H54 (cell line): ENCODE results near the gene CFAP54.

Experiments used
- DNase-seq: peaks from one replicate; pipeline ENCODE4 v3.0.0; 2011; ENCODE audit warnings: low spot score, mixed read lengths; ENCODE audit not compliant: insufficient read length
- FAIRE-seq: peaks from 3 replicates; lab custom pipeline; 2011; peaks lifted over from hg19 to GRCh38; lab: Jason Lieb, UNC
- POLR2A ChIP-seq: IDR thresholded peaks from 2 replicates; pipeline ENCODE4 v1.6.1; 2011; ENCODE audit warnings: low read depth, mild to moderate bottlenecking, low read length

CFAP54 gene

GRCh38 chr12:96495155-96495554 is 5.8 kb downstream of the CFAP54 start:
- DNase-seq: no peak
- no peak for FAIRE-seq
- no peak for TF ChIP-seq POLR2A

DNA sequence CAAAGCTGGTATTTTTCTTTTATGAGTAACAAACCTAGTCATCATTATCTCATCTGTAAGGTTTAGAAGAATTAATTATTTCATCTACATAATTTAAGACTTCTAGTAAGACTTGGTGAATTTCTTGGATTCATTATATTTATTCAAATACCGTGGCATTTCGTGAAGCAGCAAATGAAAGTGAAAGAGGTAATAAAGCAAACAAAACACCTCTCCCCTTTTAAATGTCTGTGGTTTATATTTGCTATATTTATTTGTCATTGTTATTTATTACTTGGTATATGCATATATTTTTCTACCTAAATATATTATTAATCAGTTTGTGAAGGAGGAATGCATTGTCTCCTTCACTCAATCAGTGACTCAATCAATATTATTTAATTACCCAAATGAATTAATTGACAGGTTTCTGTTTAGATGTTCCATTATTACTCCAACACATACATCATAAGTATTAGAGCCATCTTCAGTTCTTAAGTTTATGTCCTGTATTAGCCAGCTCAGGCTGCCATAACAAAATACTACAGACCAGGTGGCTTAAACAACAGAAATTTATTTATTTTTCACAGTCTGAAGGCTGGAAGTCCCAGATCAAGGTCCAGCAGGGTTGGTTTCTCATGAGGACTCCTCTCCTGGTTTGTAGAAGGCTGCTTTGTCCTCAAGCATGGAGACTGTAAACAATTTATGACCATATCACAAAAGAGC is 6.6 kb downstream of the CFAP54 start:
- no peak for DNase-seq
- TF ChIP-seq POLR2A: no peak
- no peak for FAIRE-seq

GRCh38 chr12:96496944-96497343 is 7.6 kb downstream of the CFAP54 start:
- no peak for FAIRE-seq
- TF ChIP-seq POLR2A: no peak

GRCh38 chr12:96497855-96498254 is 8.5 kb downstream of the CFAP54 start:
- DNase-seq (no peak), FAIRE-seq (peak; percentile 36)
- TF ChIP-seq POLR2A: no peak

More at GRCh38 chr12:96496944-96497343, 7.6 kb downstream of the CFAP54 start:
- DNase-seq: no peak

GRCh38 chr12:96500693-96501092 is 11.3 kb downstream of the CFAP54 start:
- DNase-seq: no peak
- no peak for TF ChIP-seq POLR2A
- peak; percentile 15 for FAIRE-seq

DNA sequence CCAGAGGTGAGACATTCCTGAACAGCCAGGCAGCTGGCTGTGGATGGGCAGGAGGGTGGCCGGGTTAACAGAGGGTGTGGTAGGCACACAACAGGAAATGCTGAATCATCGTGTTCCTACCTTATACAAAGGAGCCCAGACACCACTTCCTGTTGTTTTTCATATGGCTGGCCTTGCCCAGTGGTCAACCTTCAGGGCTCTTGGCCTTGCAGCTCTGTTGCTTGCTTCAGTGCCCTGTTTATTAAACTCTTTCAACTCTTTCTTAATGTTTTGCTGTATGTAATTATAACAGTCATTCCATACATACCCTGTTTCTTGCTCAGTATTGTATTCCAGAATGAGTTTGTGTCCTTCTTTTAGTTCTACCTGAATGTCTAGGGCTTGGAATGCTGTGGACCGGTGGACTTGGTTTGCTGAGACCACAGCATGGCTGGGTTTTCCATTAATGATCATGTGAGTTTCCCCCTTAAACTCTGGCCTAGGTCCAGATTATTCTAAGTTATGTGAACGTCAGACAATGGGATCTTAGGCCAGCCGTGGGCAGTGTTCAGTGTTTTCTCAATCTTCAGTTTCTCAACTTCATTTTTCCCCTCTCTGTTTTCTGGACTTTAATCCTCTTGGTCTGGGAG is 11.9 kb downstream of the CFAP54 start:
- TF ChIP-seq POLR2A: no peak
- DNase-seq (peak; percentile 69), FAIRE-seq (peak; percentile 99)

DNA sequence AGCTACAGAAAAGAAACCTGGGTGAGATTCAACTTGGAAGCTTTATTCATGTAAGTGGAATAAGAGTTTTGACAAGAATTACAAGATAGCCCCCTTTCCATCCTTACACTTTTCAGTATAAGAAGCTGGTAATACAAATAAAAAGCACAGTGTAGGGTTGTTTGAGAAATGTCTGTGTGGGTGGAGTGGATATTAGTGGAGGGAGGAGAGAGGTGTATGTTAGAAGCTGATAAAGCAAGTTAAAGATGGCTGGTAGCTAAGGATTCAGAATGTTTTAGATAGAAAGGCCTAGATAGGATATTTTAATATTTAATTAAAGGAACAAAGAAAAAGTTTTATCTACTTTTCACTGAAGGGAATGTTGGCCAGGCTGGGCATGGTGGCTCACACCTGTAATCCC is 12.5 kb downstream of the CFAP54 start:
- FAIRE-seq (no peak), DNase-seq (no peak)
- TF ChIP-seq POLR2A: no peak

DNA sequence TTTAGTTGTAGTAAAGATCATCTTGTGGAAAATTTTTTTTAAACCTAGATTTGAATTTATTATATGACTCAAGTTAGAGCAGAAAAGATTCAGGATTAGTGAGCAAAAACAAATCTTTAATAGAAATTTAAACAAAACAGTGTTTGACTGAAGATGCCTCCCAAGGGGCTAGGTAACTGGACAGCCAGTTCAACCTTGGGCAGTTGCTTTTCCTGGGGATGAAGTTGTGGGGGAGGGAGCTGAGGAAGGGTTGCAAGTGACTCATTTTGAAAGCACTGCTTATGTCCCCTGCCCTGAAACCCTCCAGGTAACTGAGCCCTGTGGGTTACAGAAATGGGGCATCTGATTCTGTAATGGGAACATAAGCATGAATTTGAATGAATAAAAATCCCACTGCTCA is 13.1 kb downstream of the CFAP54 start:
- no peak for TF ChIP-seq POLR2A
- no peak for DNase-seq
- FAIRE-seq: peak; percentile 74

- no peak for TF ChIP-seq POLR2A
- DNase-seq: no peak
- no peak for FAIRE-seq
These were observed 13.7 kb downstream of the CFAP54 start for GRCh38 chr12:96502949-96503532.

DNA sequence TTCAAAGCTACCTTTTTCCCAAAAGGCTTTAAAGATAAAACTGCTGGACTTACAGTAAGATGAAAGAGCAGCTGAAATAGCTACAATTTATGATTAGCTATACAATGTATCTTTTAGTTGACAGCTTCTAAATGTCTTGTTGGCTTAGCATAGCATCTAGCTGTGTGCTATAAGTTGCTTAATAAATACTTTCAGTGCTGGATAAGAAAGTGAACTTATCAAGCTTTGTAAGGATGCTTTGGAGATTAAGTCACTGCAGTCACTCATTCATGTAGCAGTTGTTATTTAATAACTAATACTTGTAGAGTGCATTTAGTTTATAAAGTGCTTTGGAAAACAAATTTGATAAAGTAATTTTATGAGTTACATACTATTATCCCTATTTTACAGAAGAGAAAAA is 14.6 kb downstream of the CFAP54 start:
- FAIRE-seq (no peak), DNase-seq (no peak)
- TF ChIP-seq POLR2A: no peak

DNA sequence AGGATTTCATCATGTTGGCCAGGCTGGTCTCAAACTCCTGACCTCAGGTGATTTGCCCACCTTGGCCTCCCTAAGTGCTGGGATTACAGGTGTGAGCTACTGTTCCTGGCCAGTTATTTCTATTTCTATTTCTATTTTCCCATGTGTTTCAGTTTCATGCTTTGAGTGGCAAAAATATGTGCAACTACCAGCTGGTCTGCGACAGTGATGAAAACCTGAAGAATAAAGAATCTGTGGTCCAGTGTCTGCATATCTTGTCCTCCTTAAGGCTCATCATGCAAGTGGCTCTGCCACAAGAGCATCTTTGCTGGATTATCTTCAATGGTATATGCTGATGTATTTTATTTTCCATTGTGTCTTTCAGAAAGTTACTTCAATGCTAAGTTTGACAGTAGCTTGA is 17.4 kb downstream of the CFAP54 start:
- FAIRE-seq (peak; percentile 53), DNase-seq (no peak)
- no peak for TF ChIP-seq POLR2A

DNA sequence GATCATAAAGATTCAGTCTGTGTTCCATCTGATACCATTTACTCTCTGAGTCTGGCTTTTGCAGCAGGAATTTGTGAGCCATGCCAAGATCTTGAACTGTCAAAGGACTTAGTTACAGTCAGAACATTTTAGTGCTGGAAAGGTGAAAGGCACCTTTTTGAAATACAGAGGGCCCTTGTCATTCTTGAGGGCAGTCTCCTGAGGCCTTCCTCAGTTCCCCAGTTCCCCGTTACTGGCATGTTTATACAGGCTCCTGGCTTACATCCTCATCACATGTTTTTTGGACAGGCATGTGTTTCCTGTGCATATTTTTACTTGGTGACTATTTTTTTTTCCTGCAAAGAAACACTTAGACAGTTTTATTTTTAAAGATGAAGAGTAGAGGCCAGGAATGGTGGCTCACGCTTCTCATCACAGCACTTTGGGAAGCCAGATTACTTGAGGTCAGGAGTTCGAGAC is 21.0 kb downstream of the CFAP54 start:
- DNase-seq: no peak
- TF ChIP-seq POLR2A: no peak
- no peak for FAIRE-seq

GRCh38 chr12:96513166-96513565 is 23.8 kb downstream of the CFAP54 start:
- no peak for FAIRE-seq
- TF ChIP-seq POLR2A: no peak
- no peak for DNase-seq

- TF ChIP-seq POLR2A: no peak
- no peak for FAIRE-seq
- DNase-seq: no peak
These were observed 24.3 kb downstream of the CFAP54 start for GRCh38 chr12:96513681-96514080.
